ENCODE data around the gene RPS18.

DNA sequence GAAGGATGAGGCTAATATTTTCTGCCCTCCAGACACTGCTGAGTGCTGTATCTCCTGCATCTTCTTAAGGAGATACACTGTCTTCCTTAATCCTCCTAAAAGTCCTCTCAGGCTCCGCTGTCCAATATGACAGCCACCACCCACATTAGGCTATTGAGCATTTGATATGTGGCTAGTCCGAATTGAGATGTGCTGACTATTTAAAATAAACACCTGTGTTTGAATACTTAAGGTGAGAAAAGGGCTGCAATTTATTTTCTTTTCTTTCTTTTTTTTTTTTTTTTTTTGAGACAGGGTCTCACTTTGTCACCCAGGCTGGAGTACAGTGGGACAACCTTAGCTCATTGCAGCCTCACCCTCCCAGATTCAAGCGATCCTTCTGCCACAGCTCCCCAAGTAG is 30.0 kb downstream of the RPS18 start:
- TF ChIP-seq POLR2AphosphoS5 (IDR thresholded peaks at IDR 0.05; ENCODE audit: low read depth) (no peak), REST (IDR thresholded peaks at IDR 0.05; ENCODE audit: insufficient replicate concordance, low read depth) (no peak)
- TF ChIP-seq, protein P1, sequence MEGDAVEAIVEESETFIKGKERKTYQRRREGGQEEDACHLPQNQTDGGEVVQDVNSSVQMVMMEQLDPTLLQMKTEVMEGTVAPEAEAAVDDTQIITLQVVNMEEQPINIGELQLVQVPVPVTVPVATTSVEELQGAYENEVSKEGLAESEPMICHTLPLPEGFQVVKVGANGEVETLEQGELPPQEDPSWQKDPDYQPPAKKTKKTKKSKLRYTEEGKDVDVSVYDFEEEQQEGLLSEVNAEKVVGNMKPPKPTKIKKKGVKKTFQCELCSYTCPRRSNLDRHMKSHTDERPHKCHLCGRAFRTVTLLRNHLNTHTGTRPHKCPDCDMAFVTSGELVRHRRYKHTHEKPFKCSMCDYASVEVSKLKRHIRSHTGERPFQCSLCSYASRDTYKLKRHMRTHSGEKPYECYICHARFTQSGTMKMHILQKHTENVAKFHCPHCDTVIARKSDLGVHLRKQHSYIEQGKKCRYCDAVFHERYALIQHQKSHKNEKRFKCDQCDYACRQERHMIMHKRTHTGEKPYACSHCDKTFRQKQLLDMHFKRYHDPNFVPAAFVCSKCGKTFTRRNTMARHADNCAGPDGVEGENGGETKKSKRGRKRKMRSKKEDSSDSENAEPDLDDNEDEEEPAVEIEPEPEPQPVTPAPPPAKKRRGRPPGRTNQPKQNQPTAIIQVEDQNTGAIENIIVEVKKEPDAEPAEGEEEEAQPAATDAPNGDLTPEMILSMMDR (IDR thresholded peaks at IDR 0.05; ENCODE audit: insufficient read depth, low read length), result no peak
